Measurements from ENCODE around the gene NAA25.

DNA sequence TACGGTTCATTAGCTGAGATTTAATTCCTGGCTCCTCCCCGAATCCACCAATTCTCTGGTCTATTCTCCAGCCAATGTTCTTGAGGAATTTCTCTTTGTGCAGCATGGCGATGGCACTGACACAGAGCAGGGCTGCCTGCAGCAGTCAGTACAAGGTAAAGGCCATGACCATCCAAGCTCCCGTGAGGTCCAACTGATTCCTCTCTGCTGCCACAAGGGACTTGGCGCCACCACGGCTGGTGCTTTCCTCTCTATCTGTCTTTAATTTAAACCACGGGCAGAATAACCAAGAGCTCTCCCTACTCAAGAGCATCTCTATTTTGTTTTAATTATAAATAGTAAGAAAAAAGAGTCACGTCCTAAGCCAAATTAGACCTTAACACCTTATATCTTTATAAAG is 107.8 kb downstream of the NAA25 start:
- TF ChIP-seq, protein P1, sequence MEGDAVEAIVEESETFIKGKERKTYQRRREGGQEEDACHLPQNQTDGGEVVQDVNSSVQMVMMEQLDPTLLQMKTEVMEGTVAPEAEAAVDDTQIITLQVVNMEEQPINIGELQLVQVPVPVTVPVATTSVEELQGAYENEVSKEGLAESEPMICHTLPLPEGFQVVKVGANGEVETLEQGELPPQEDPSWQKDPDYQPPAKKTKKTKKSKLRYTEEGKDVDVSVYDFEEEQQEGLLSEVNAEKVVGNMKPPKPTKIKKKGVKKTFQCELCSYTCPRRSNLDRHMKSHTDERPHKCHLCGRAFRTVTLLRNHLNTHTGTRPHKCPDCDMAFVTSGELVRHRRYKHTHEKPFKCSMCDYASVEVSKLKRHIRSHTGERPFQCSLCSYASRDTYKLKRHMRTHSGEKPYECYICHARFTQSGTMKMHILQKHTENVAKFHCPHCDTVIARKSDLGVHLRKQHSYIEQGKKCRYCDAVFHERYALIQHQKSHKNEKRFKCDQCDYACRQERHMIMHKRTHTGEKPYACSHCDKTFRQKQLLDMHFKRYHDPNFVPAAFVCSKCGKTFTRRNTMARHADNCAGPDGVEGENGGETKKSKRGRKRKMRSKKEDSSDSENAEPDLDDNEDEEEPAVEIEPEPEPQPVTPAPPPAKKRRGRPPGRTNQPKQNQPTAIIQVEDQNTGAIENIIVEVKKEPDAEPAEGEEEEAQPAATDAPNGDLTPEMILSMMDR (IDR thresholded peaks at IDR 0.05; ENCODE audit: insufficient read depth, low read depth, low read length): no peak
- TF ChIP-seq EZH2 (IDR thresholded peaks at IDR 0.05; ENCODE audit: insufficient read depth, low read length): no peak
